Dendritic cell treated with granulocyte-macrophage colony-stimulating factor and Interleukin-4, amounts not matched to agents 40 ng/mL and 50 ng/mL, for 4 days (primary cell): ENCODE results near the gene JPH3.

Source experiments
- H3K27ac Mint-ChIP-seq: one replicate; pipeline ENCODE4 v1.8.0; 2022; ENCODE audit warnings: mild to moderate bottlenecking, mixed read lengths
- H3K27me3 Mint-ChIP-seq: one replicate; pipeline ENCODE4 v1.8.0; 2022; ENCODE audit warnings: mild to moderate bottlenecking, mixed read lengths
- H3K36me3 Mint-ChIP-seq: one replicate; pipeline ENCODE4 v1.8.0; 2022; ENCODE audit warnings: low read depth, mixed read lengths
- H3K4me1 Mint-ChIP-seq: one replicate; pipeline ENCODE4 v1.8.0; 2022; ENCODE audit warnings: low read depth, mixed read lengths
- H3K4me3 Mint-ChIP-seq: one replicate; pipeline ENCODE4 v1.8.0; 2022; ENCODE audit warnings: mild to moderate bottlenecking, moderate library complexity, mixed read lengths
- H3K9me3 Mint-ChIP-seq: one replicate; pipeline ENCODE4 v1.8.0; 2022; ENCODE audit warnings: mixed read lengths
- intact Hi-C: fragments of 100-400 bp; cut with micrococcal nuclease; formaldehyde crosslinking; loops from one replicate; pipeline ENCODE4 v1.15.0; 2022

Gene JPH3

DNA sequence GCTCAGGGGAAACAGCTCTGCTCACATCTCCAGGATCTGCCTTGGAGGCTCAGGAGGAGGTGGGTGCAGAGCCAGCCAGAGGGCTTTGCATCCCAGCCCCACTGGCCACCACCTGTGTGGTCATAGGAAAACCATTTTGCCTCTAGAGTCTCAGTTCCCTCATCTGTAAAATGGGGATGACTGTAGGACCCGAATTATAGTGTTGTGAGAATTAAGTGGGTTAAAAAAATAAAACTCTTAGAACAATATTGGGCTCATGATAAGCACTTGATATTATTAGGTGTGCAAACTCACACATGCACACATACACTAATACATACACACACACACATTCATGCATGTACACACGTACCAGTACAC lies 19.4 kb upstream of the JPH3 start:
- intact Hi-C loops = no loop called here
- H3K27me3 Mint-ChIP-seq = peaks cover 44% of the 10 kb centered on the region
- H3K4me1 Mint-ChIP-seq = no peaks in the 10 kb centered on the region
- H3K36me3 Mint-ChIP-seq = no peaks in the 10 kb centered on the region
- no peaks in the 10 kb centered on the region for H3K9me3 Mint-ChIP-seq
- H3K27ac Mint-ChIP-seq = no peak overlapping the region
- no peak overlapping the region for H3K4me3 Mint-ChIP-seq

DNA sequence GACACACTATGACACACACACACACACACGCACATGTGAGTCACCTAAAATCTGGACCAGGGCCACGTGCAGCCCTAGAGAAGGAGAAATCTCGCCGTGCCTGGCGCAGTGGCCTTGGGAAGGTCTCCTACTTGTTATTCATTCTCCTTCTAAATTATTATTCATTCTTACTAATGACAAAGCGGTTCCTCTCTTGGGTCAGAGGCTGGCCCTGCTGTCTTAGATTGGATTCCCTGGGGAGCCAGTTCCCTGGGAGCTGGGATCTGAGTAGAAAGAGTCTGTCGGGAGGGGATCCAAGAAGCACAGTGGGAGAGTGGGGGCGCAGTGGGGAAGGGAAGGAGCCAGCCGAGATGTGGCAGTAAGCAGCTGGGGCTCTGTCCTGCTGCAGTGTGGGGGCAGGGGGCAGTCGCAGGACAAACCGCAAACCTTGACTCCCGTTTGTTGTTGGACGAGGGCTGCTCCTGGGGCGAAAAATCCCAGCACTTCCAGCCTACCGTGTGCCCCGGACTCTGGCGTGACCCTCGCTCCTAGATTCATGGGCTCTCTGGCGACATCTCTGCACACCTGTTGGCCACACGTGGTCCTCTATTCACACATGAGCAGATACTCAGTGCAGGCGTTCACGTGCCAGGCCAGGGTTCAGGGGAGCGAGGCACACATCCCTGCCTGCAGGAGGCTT lies 18.7 kb upstream of the JPH3 start:
- no peaks in the 10 kb centered on the region for H3K9me3 Mint-ChIP-seq
- intact Hi-C loops = no loop called here
- no peak overlapping the region for H3K27ac Mint-ChIP-seq
- H3K36me3 Mint-ChIP-seq = no peaks in the 10 kb centered on the region
- no peaks in the 10 kb centered on the region for H3K4me1 Mint-ChIP-seq
- peaks cover 49% of the 10 kb centered on the region for H3K27me3 Mint-ChIP-seq
- no peak overlapping the region for H3K4me3 Mint-ChIP-seq

DNA sequence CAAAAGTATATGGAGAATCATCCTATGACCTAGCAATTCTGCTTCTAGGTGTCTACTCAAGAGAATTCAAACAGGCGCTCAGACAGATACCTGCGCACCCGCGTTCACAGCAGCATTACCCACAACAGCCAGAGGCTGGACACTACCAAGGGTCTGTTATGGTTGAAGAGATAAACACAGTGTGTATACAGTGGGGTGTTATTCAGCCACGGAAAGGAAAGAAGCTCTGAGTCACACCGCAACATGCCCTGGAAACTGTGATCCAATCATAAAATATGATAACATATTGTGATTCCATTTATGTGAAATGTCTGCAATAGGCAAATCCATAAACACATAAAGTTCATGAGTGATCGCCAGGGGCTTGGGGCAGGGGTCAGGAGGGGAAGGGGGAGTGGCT lies 18.0 kb upstream of the JPH3 start:
- H3K36me3 Mint-ChIP-seq = no peaks in the 10 kb centered on the region

DNA sequence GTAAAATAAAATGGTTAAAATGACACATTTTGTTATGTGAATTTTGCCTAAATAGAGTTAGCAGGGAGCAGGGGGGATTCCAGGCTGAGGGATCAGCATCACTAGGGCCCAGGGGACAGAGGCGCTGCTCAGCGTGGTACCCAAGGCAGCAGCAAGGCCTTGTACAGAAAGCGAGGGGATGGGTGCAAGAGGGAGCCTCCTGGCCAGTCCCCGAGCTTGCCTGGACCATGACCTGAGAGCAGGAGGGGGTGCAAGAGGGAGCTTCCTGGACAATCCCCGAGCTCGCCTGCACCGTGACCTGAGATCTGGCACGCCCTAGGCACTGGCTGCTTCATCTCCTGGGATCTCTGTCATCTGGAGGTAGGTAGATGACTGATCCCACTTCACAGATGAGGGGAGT lies 17.3 kb upstream of the JPH3 start:
- Mint-ChIP-seq H3K27ac (no peak overlapping the region), H3K36me3 (no peaks in the 10 kb centered on the region), H3K9me3 (no peaks in the 10 kb centered on the region), H3K27me3 (peaks cover 62% of the 10 kb centered on the region), H3K4me1 (no peaks in the 10 kb centered on the region), H3K4me3 (no peak overlapping the region)
- intact Hi-C loops = no loop called here

More for the DNA sequence above, 18.0 kb upstream of the JPH3 start:
- Mint-ChIP-seq H3K4me3 (no peak overlapping the region), H3K9me3 (no peaks in the 10 kb centered on the region), H3K27ac (no peak overlapping the region), H3K27me3 (peaks cover 56% of the 10 kb centered on the region), H3K4me1 (no peaks in the 10 kb centered on the region)
- intact Hi-C loops = no loop called here

DNA sequence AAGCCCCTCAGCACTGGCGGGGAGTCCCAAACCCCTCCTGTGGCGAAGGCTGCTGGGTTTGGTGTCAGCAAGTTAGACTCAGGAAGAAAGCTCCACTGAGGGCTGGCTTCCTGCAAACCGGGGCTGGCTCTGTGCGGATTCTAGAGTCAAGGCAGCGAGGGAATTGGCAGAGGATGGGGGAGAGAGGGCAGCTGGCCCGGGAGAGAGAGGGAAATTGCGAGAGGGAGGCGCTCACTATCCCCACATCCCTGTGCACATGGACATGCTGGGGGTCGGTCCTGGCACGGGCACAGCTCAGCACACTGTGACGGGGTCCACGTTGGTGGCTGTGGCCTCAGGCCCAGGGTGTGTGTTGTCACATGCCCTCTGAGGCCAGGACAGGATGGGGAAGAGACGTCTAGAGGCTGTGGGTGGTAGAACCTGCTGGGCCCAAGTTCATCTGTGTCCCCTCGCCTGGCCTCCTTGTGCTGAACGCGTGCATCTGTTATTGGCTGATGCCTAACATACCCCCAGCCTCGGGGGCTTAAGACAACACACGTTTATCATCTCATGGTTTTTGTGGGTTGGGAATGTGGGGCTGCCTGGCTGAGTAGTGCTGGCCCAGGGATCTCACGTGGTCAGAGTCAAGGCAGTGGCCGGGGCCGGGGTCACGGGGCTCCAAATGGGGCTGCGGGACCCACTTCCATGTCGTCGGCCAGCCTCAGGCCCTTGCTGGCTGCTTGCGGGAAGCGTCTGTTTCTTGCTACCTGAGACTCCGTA lies 16.7 kb upstream of the JPH3 start:
- no peaks in the 10 kb centered on the region for H3K4me1 Mint-ChIP-seq
- H3K9me3 Mint-ChIP-seq = no peaks in the 10 kb centered on the region
- no peak overlapping the region for H3K4me3 Mint-ChIP-seq
- intact Hi-C loops = no loop called here
- H3K27me3 Mint-ChIP-seq = peaks cover 65% of the 10 kb centered on the region
- no peak overlapping the region for H3K27ac Mint-ChIP-seq
- H3K36me3 Mint-ChIP-seq = no peaks in the 10 kb centered on the region

DNA sequence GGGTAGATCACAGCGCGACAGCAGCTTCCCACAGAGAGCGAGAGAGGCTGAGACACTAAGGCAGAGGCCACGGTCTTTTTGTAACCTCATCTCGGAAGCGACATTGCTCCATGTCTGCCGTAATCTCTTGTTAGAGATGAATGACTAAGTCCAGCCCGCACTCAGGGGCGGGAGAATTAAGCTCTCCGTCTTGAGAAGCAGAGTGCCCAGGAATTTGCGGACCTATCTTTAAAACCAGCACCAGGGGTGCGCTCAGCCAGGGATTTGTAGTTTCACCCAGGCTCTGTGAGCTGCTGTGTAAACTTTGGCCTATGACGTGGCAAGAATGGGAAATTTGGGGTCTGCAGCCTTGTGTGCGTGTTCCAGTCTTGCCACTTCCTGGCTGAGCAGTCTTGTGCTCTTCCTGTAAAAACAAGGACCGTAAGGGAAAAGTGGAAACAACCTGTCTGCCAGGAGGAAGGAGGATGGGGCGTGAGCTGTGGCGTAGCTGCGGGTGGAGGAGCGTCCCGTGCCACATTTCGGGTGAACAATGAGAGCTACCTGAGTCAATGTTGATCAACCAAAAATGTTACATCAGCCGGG lies 16.0 kb upstream of the JPH3 start:
- H3K9me3 Mint-ChIP-seq = no peaks in the 10 kb centered on the region
- intact Hi-C loops = no loop called here
- no peak overlapping the region for H3K27ac Mint-ChIP-seq
- no peaks in the 10 kb centered on the region for H3K36me3 Mint-ChIP-seq
- H3K4me3 Mint-ChIP-seq = no peak overlapping the region
- peaks cover 63% of the 10 kb centered on the region for H3K27me3 Mint-ChIP-seq
- H3K4me1 Mint-ChIP-seq = no peaks in the 10 kb centered on the region

DNA sequence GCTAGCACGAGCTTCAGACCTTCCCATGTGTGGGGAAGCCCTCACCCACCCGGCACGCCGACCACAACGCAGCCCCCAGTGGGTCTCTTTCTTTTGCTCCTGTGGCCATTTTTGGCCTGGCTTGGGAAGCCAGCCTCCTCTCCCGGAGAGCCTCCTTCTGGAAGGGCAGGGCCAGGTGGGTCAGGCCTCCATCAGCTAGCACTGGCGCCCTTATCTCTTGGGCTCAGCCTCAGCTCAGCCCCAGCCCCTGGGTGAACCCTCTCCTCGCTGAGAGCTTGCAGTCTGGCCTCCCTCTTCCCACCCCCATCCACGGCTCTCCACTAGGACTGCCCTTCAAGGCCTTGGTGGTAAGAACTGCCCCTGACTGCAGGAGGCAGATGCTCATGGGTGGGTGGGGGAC lies 14.7 kb upstream of the JPH3 start:
- Mint-ChIP-seq H3K36me3 (no peaks in the 10 kb centered on the region), H3K4me3 (no peak overlapping the region), H3K27ac (no peak overlapping the region), H3K27me3 (peaks cover 60% of the 10 kb centered on the region), H3K4me1 (no peaks in the 10 kb centered on the region), H3K9me3 (no peaks in the 10 kb centered on the region)
- intact Hi-C loops = no loop called here

DNA sequence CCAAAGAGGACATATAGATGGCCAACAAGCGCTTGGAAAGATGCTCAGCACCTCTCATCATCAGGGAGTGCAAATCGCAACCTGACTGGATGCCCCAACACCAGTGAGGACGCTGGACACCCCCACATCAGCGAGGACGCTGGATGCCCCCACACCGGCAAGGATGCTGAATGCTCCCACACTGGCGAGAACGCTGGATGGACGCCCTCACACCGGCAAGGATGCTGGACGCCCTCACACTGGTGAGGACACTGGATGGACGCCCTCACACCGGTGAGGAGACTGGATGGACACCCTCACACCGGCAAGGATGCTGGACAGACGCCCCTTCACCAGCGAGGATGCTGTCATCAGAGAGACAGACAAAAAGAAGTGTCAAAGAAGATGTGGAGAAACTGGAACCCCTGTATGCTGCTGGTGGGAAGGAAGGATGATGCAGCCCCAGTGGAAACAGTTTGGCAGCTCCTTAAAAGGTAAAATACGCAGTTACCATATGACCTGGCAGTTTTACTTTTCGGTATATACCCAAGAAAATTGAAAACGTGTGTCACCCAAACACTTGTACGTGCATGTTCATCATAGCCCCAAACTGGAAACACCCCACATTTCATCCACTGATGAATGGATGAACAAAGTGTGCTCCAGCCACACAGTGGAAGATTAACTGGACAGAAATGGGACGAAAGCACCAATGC lies 10.1 kb upstream of the JPH3 start:
- Mint-ChIP-seq H3K27me3 (peaks cover 29% of the 10 kb centered on the region), H3K4me1 (no peaks in the 10 kb centered on the region), H3K4me3 (no peak overlapping the region), H3K9me3 (no peaks in the 10 kb centered on the region), H3K36me3 (no peaks in the 10 kb centered on the region), H3K27ac (no peak overlapping the region)
- intact Hi-C loops = no loop called here

DNA sequence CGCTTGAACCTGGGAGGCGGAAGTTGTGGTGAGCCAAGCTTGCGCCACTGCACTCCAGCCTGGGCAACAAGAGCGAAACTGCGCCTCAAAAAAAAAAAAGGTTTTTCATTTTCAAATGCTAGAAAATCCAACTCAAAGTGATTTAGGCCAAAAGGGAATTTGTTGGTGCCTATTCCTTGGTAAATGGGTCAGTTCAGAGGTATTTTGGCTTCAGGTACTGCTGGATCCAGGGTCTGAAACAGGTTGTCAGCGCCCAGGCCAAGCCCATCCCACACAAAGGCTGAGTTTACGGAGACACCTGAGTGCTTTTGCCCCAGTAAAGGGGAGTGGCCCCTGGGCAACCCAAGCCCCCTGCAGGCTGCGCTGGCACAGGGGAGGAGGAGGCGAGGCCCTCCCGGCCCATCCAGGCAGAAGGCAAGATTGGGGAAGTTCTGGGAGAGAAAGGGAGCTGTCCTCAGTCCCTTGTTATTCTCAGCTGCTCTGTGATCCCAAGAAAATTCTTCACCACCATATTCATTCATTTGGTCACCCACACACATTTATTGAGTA lies 8.5 kb upstream of the JPH3 start:
- intact Hi-C loops = no loop called here
- Mint-ChIP-seq H3K4me1 (no peaks in the 10 kb centered on the region), H3K4me3 (no peak overlapping the region), H3K27ac (no peak overlapping the region), H3K9me3 (no peaks in the 10 kb centered on the region), H3K36me3 (no peaks in the 10 kb centered on the region), H3K27me3 (peaks cover 17% of the 10 kb centered on the region)

DNA sequence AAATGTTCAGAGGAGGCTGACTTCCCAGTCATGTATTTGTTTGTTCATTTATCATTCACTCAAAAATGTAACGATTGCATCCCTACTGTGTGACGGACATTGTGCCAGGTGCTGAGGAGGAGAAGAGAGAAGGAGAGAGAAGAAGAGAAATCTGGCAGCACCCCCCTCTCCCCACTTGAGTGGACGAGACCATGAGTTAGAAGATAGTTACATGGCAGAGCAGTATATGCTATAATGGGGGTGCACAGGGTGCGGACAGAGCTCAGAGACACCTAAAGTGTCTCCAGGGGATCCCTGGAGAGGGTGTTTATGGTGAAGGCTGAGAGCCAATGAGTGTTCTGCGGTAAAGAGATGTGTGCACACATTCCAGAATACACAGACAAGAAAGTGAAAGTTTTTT lies 6.6 kb upstream of the JPH3 start:
- no peaks in the 10 kb centered on the region for H3K36me3 Mint-ChIP-seq
- no peak overlapping the region for H3K27ac Mint-ChIP-seq
- H3K4me1 Mint-ChIP-seq = no peaks in the 10 kb centered on the region
- no peaks in the 10 kb centered on the region for H3K9me3 Mint-ChIP-seq
- no peak overlapping the region for H3K4me3 Mint-ChIP-seq
- intact Hi-C loops = no loop called here
- H3K27me3 Mint-ChIP-seq = peaks cover 20% of the 10 kb centered on the region

DNA sequence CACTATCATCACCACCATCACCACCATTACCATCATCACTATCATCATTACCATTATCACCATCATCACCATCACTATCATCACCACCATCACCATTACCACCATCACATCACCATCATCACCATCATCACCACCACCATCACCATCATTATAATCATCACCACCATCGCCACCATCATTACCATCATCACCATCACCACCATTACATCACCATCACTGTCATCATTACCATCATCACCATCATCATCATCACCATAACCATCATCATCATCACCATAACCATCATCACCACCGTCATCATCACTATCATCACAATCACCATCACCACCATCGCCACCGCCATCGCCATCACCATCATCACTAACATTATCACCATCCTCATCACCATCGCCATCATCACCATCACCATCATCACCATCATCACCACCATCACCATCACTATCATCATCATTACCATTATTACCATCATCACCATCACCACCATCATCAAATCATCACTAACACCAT lies 4.9 kb upstream of the JPH3 start:
- intact Hi-C loops = no loop called here
- no peak overlapping the region for H3K4me3 Mint-ChIP-seq
- no peak overlapping the region for H3K27ac Mint-ChIP-seq
- H3K27me3 Mint-ChIP-seq = peaks cover 30% of the 10 kb centered on the region
- H3K4me1 Mint-ChIP-seq = no peaks in the 10 kb centered on the region
- H3K9me3 Mint-ChIP-seq = no peaks in the 10 kb centered on the region
- H3K36me3 Mint-ChIP-seq = no peaks in the 10 kb centered on the region

DNA sequence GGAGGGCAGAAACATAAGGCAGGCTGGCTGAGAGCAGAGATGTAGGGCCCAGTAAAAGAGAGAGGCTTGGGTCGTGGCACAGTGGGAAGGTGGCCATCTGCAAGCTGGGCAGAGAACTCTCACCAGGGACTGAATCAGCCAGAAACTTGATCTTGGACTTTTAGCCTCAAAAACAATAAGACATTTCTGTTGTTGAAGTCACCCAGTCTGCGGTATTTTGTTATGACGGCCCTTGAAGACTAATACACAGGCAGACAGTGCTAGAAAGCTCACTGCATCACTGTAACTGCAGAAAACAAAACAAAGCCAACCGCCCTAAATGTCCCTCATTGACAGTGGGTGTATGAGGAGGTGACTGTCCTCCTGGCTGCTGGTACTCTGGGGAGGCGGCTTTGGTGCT lies 3.9 kb upstream of the JPH3 start:
- Mint-ChIP-seq H3K4me1 (no peaks in the 10 kb centered on the region), H3K4me3 (no peak overlapping the region), H3K27me3 (peaks cover 35% of the 10 kb centered on the region), H3K36me3 (no peaks in the 10 kb centered on the region), H3K27ac (no peak overlapping the region), H3K9me3 (no peaks in the 10 kb centered on the region)
- intact Hi-C loops = no loop called here

DNA sequence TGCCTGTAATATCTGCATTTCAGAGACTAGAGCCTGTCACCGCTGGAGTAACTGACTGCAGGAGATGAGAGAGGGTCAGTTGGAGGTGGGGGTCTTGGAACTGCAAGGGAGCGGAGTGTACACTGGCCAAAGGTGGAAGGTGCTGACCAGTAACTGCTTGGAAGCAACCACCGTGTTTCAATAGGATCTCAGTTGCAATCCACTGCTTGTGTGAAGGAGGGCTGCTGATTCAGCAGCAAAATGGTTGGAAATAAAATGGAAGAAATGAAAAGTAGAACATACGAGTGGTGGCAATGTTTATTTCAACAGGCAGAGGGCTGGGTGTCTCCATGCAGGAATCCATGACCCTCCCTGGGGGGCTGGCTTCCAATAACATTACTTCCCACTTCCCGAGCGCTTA lies 2.1 kb upstream of the JPH3 start:
- H3K27me3 Mint-ChIP-seq = peaks cover 53% of the 10 kb centered on the region
- H3K36me3 Mint-ChIP-seq = no peaks in the 10 kb centered on the region
- no peaks in the 10 kb centered on the region for H3K4me1 Mint-ChIP-seq
- intact Hi-C loops = no loop called here
- H3K27ac Mint-ChIP-seq = no peak overlapping the region
- no peak overlapping the region for H3K4me3 Mint-ChIP-seq
- no peaks in the 10 kb centered on the region for H3K9me3 Mint-ChIP-seq
